Measurements from ENCODE around the gene POTEJ. TPM values are rescaled to one million over a fixed set of nuclear protein-coding genes. Genes with fewer than 3 reads are reported as not detected.

Gene POTEJ

Small RNA genes lying within 50 kb of the gene (small RNA-seq; reads per million reads assigned to genes)
- gene RF00017 (ENCODE audit: low read depth) (not detected), gene RNU6-848P (ENCODE audit: low read depth) (not detected)
